Limb (tissue), 2 donors: ENCODE data around the gene PIGS.

Experiments
- DNase-seq, 2 donors: peaks; one replicate each; pipeline ENCODE4 v3.0.0-alpha.2; 2016; ENCODE audit errors: extremely low spot score in 2 of 2

The PIGS gene

DNA sequence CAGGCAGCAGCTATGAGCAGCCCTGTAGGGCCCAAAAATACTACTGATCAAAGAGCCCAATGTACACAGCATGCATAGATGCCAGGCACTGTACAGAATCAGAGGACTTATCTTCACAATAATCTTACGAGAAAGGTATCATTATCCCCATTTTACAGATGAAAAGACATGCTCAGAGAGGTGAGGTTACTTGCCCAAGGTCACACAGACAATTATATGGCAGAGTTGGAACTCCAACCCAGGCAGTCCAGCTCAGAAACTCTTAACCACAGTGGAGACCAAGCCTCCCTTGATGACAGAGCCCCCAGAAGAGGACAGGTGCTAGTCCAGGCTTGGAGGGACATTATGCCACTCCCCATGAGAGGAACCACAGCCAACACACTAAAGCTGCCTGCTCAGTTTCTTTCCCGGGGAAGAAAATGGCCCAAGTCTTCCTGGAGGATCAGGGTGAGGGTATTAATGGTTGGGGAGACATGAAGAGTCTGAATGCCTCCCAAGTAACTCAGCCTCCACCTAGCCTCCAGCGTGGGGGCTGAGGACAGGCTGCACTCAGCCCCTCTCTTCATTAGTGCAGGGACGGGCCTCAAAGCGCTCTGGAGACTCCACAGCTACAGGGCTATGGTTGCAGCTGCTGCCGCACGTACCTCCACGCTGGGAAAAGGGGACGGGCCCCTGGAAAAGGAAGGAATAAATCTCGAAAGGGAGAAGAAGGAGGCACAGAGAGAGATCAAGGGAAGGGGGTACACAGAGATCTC is 19.7 kb downstream of the PIGS start:
- peak in 1 of 2 donors; percentile 18 for DNase-seq

DNA sequence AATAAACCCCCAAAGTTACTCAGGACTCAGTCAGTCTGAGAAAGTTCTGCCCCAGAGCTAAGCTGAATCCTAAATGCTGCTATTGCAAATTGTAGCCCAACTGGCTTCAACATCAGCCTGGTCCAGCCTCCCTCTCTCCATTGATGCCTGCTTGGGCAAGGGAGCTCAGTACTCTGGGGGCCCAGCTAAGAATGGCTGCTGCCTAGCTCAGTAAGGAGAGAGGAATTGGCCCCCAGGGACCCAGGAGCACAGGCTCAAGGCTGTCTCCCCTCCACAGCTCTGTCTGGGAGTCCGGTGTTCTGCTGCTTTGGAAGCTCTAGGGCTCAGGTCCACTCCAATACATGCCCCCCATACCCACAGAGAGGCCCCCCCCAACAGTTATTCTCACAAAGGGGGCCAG is 20.5 kb downstream of the PIGS start:
- DNase-seq: no peak

DNA sequence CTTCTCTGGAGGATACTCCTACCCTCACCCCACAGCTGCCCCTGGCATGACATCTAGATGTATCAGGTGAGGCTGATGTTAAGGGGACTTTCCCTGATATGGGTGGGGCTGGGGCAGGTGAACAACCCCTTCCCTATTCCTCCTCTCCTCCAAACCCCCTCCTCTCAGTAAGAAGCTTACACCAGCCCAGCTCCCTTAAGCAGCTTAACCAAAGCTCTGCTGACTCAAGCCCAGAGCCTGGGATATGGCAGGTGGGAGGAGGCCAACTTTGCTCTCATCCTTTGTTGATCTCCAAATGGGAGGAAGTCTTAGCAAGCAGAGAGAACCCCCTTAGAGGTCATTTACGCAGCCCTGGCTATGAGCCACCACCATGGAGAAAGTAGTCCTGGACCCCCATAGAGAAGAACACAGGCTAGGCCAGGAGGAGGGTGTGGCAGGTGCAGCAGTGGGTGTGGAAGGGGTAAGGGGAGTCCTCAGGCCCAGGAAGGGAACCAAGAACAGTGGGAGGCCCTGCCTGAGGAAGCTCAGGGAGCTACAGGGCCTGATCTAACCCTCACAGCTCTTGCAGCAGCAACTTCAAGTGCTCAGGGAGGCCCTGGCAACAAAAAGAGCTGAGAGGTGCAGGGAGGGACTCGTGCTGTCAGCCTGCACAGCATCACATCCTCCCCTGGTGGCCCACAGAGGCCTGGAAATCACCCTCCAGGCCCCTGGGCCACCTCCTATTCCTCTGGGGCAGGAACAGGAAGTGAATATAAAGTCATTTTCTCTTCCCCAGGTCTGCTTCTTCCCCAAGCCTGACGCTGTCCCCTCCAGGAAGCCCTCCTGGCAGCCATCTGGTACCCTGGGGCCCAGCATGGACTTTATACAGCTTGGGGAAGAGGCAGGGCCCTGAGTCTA is 21.8 kb downstream of the PIGS start:
- DNase-seq: no peak

DNA sequence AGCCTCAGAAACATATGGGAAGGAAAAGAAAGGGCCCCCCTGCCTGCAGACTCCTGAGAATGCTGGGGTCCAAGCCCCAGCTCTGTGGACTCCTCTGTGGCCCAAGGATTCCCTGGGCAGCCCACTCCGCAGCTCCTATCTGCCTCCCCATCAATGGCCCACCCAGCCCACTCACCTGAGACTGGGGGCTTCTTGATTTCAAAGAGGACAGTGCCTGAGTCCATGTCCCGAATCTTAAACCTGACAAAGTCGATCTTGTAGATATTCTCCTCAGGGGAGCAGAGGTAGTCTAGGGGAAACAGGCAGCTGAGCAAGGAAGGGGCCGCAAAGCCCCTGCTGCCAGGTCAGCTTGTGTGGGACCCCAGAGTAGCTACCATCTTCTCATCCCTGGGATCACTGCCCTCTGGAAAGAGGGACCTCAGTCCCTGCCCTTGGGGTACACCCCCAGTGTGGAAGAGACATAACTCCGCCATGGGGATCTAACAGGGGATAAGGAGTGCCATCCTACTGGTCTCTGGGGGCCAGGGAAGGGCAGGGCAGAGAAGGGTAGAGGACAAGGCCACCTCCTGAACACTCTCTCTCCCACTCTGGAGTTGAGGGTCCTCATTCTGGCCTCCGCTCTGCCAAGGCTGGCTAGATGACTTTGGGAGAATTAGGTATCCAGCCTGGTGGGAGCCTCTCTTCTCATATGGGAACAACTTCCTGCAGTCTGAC is 22.8 kb downstream of the PIGS start:
- no peak for DNase-seq

DNA sequence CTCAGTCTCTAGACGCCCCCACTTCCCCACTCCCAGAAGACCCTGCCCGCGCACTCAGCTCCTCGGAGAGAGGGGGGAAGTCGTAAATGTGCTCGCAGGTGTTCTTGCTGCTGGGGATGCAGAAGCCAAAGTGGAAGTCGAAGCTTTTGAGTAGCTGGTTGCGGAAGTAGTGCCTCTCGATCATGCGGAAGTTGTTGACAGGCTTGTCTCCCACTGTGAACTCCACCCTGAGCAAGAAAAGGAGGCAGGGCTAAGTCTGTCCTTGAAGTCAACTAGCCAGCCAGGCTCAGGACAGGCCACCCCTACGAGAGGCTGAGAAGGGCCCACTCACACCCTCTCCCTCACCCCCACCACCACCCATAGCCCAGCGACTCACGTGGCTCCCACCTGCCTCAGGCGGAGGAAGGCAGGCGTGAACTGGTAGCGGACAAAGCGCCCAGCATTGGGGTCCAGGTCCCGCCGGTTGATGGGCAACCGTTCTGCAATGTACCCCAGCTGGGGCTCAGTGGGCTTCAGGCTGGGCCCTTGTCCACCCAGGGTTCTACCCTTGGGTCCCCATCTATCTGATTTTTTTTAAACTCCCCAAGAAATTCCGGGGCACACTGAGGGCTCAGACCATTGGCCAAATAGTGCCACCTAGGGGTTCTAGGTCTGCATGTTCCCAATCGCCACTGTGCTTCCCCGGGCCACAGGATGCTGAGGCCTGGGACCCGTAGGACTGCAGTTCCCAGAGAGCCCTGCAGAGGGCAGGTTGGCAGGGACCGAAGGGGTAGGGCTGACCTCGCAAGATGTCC is 23.5 kb downstream of the PIGS start:
- peak; percentile 9 to 77 for DNase-seq

DNA sequence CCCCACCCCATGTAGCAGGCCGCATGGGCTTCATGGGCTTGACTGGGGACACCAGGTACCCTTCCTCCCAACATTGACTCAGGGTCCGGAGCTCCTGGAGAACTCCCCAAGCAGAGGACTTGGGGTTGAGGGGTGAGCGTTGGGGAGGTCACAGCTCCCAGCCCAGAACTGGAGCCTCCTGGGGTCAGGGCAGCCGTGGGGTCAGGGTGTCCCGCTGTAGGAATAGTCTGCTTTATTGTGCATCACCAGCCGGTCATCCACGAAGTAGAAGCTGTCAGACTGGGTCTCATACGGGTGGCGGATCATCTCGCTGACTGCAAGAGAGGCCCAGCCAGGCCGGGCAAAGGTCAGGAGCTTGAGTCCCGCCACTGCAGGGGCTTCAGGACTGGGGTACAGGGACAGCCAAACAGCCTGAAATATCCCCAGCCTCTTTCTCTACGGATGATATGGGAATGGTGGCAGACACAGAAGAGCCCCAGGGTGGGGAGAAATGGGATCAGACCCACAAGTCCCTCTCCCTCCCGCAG is 24.2 kb downstream of the PIGS start:
- no peak for DNase-seq

DNA sequence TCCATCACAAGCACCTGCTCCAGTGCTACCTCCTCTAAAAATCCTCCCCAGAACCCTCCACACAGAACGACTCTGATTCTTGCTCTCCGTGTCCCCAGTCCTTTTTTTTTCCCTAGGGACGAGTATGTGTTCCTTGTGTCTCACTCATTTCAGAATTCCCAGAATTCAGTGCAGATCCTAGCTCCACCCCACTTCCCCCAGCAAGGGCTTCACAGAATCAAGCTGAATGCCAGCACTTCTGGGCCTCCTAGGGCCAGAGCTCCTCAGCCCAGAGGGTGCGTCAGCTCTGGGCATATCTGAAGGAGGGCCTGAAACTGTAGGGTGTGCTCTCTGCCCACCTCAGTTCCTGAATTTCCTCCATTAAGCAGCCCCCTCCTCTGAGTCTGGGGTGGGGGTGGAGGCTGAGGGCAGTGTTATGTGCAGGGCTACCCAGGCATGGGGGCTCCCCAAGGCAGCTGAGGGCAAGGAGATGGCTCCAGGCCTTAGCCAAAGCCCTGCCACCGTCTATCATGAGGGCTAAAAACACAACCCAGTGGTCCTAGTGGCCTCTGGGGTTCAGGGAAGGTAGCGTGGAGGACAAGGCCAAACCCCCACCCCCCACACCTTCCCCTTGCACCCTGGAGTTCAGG is 25.4 kb downstream of the PIGS start:
- no peak for DNase-seq

DNA sequence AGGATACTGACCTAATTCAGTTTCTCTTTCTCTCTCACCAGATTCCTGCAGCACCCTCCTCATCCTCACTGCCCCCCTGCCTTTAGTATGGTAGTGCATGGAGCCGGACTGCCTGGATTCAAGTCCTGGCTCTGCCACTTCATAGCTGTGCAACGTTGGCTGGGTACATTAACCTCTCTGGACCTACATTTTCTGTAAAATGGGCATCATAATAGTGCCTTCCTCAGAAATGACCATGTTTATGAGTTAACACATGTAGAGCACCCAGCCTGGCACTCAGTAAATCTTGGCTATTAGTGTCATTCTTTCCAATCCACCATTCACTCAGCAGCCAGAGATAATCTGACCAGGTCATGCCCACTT is 26.2 kb downstream of the PIGS start:
- DNase-seq: no peak

DNA sequence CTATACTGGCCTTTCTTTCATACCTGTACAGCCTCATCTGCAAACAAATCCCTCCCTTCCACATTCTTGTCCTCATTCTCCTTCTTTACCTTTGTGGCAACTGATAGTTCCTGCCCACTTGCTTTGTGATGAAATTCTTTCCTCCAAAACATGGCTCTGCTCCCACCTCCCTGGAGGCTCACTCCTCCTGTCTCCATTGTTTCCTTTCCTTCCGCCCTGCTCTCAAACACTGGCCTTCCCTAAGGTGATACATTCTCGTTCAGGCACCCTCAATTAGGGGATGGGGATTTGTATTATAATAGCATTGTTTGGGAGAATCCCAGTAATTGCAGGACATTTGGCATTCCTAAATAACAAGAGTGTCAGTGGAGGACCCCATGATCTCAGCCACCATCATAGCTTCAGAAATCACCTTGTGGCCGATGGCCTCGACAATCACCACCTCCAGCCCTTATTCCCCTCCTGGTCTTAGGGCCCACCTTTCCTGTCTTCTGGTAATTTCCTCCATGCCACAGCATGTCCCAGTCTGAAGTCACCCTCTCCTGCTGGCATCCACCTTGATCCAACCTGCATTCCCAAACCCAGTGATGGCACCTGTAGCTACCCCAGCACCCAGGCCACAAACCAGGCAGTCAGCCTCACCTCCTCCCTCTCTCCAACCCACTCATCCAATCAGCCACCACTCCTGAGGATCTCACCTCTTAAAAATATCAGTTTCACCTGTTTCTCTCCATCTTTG is 26.8 kb downstream of the PIGS start:
- no peak for DNase-seq

DNA sequence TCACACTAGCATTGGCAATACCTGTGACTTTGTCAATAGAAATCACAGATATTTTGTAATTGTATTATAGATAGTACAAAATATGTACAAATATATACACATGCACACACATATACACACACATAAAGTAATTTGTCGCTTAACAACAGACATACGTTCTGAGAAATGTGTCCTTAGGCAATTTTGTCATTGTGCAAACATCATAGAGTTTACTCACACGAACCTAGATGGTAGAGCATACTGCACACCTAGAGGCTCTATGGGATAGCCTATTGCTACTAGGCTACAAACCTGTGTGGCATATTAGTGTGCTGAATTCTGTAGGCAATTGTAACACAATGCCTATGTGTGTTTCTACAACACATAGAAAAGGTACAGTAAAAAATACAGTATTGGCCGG is 29.9 kb downstream of the PIGS start:
- no peak for DNase-seq

DNA sequence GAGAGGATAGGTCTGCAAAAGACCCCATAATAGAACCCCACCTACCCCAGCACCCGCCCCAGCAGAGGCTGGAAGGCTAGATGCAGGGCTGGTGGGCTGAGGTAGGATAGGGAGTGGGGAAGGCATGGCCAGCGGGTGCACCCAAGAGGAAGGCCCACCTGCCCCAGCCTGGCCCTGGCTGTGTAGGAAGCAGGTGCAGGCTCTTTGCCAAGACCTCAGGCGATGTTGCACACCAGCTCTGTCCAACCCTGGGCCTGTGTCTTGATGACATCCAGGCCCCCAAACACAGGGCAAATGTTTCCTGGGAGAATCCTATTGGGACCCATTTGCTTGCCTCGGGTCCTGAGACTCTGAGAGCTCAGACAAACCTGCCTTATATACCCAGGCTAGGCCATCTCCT is 31.1 kb downstream of the PIGS start:
- DNase-seq: no peak

DNA sequence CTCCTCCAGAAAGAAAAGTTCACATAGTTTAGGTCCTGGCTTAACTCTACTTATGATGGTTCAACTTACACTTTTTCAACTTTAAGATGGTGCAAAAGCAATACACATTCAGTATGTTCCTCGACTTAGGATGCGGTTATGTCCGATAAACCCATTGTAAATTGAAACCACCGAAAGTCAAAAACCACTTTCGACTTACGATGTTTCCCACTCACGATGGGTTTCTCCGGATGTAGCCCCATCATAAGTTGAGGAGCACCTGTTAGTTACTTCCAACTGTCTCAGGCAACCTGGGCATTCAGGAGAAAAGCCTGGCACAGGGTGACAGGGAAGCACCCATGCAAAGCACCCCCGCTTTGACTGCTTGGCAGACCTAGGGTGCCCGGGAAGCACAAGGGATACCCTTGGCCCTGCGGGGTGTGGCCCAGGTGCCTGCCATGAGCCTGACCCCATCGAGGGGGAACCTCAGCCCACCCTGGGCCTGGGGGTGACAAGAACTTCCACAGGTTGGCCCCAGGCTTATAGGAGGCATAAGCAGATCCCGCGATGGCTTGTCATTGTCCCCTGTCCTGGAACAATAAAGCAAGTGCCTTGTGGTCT is 32.9 kb downstream of the PIGS start:
- no peak for DNase-seq

DNA sequence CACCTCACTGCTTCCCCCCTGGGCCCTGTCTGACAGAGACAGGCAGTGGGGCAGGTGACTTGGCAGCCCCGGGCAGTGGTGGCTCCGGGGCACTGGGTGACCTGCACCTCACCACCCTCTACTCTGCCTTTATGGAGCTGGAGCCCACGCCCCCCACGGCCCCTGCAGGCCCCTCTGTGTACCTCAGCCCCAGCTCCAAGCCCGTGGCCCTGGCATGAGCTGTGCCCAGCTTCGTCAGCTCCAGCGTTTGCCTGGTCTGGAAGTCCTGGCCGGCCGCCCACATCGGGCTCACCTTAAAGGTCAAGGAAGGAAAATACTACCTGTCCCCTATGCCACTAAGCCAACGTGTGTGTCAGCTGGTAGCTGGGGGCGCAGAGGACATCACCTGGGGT is 34.1 kb downstream of the PIGS start:
- no peak for DNase-seq

DNA sequence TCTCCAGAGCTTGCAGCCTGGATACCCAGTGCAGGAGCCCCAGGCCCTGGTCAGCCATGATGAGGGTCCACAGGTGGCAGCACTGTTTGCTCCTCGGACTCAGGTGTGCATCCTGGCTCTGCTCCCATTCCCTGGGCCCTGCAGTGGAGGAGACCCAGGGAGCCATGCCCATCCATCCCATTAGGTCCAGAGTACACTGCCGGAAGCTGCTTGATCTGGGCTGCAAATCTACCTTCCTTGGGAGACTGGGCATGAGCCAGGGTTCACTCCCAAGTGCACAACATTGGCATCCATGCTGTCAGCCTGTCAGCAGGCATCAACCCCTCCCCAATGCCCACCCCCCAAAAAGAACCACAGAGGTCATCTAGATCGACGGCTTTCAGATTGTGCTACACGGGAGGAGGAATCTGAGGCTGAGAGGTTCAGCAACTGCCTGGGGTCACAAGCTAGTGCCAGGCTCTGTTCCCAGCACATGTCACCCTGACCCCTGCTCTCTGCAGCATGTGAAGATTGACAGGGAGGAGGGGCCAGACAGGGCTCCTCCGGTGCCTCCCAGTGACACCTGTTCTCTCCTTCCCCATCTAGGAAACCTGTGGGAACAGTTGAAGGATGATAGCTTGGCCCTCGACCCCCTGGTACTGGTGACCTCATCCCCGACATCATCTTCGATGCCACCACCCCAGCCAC is 34.6 kb downstream of the PIGS start:
- DNase-seq: no peak

DNA sequence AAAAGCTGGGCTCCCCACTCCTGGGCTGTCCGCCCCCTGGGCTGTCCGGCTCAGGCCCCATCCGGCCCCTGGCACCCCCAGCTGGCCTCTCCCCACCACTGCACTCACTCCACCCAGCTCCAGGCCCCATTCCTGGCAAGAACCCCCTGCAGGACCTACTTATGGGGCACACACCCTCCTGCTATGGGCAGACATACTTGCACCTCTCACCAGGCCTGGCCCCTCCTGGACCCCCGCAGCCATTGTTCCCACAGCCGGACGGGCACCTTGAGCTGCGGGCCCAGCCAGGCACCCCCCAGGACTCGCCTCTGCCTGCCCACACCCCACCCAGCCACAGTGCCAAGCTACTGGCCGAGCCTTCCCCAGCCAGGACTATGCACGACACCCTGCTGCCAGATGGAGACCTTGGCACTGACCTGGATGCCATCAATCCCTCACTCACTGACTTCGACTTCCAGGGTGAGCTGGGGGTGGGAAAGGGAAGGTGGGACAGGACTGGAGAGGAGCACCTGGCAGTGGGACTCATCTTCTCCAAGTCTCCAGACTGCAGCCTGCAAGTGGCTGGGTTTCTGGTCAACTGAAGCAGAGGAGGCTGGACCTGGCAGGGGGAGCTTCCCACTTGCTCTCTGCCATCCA is 36.5 kb downstream of the PIGS start:
- DNase-seq: no peak

DNA sequence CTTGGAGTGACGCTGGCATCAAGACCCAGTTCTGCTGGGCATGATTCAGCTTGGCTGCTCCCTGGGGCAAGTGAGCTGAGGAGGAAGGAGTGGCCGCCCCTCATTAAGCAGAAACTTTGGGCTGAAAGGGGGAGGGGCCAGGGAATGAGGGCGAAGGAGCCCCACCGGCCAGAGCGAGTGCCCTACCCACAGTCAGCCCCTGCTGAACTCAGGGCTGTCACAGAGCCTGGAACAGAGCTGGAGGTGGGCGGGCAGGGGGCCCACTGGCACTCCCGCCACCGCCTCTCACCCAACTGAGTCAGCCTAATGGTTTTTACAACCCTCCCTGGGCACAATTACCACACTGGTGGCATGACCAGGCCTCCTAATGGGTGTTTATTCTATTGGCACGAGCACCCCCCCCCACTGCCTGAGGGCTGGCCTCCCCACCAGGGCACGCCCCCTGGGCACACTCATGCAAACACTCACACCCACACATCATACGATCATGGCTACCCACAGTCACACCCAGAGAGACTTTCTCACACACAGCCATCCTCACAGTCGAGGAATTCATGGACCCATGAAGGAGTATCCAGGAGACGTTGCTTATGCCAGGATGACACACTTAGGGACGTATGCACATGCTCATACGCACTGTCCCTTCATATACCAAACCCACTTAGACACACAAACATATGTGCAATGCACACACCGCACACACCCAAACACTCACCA is 38.1 kb downstream of the PIGS start:
- DNase-seq: no peak

DNA sequence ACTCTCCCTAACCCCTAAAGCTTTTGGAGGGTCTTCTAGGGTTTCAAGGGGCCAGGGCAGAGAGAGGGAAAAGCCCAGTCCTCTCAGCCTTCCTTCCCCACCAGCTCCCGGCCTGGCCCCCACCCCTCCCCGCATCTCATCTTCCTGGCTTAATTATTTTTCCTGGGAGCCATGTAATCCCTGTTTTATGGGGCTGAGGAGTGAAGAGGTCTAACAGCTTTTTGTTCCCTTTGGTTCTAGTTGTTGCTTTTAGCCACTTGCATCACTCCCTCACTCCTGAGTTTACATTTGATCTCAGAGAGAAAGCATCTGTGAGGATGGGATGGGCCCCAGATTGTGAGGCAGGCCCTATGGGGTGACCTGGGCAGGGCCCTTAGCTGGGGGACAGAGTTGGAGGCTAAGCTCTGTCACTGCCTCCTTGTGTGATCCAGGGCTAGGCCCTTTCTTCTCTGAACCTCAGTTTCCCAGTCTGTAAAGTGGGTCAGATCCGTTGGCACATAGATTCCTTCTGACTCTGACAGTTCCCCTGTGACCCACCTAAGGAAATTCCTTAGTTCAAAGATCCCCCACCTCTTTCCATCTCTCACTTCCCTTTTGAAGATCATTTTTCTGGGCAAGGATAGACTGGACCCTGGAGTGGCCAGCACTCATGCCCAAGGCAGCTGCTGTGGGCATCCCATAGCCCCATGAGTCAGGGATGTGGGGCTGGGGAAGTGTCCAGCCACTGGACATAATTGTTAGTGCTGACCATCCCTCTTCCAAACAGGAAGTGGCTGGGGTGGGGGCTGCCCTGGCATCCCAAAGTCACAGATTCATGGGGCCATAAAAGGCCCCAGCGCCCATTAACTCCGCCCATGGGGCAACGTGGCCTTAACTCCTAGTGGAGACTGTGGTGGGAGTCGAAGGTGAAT is 39.0 kb downstream of the PIGS start:
- DNase-seq: no peak
